ENCODE measurements around the gene CHRNA10. TPM values are rescaled to one million over a fixed set of nuclear protein-coding genes. Genes with fewer than 3 reads are reported as not detected.

Gene CHRNA10
- total and polyA plus RNA-seq, 10 donors = 0.85 to 5.0 (median 2.0) TPM

GRCh38 chr11:3674189-3674588 is 3.0 kb upstream of the CHRNA10 start:
- WGBS, 5 donors = 86 to 100% (median 100%) methylated on average over 1 of the region's 1 CpG
- H3K27me3 ChIP-seq (replicated peaks in 1 of 7) = no peaks in the 10 kb centered on the region
- H3K9me3 ChIP-seq = no peaks in the 10 kb centered on the region
- no peak overlapping the region for H3K27ac ChIP-seq
- no peak for TF ChIP-seq POLR2AphosphoS5 (IDR thresholded peaks at IDR 0.05)
- TF ChIP-seq POLR2A (IDR thresholded peaks at IDR 0.05) = no peak
- TF ChIP-seq CTCF (IDR thresholded peaks at IDR 0.05 in 8 of 11, conservative IDR thresholded peaks at IDR 0.05 in 3 of 11) = no peak
- no peak for DNase-seq
- H3K36me3 ChIP-seq = peaks cover 9 to 100% (median 97%) of the 10 kb centered on the region in 6 donors
- intact Hi-C loops (cut with DNase I; ENCODE audit: low total_unique reads) = no loop called here
- H3K4me3 ChIP-seq = no peak overlapping the region
- H3K4me1 ChIP-seq = no peaks in the 10 kb centered on the region

- Histone ChIP-seq H3K27me3 (replicated peaks in 1 of 7) (no peaks in the 10 kb centered on the region), H3K4me3 (no peak overlapping the region), H3K27ac (no peak overlapping the region), H3K4me1 (no peaks in the 10 kb centered on the region), H3K9me3 (no peaks in the 10 kb centered on the region), H3K36me3 (peaks cover 0 to 100% (median 94%) of the 10 kb centered on the region in 6 donors)
- DNase-seq = no peak
- TF ChIP-seq POLR2AphosphoS5 (IDR thresholded peaks at IDR 0.05) (no peak), CTCF (IDR thresholded peaks at IDR 0.05 in 8 of 11, conservative IDR thresholded peaks at IDR 0.05 in 3 of 11) (no peak), POLR2A (IDR thresholded peaks at IDR 0.05) (no peak)
- 88 to 96% (median 93%) methylated on average over 4 to 5 of the region's 5 CpGs for WGBS, 5 donors
- intact Hi-C loops (cut with DNase I; ENCODE audit: low total_unique reads) = no loop called here
These were observed 1.4 kb downstream of the CHRNA10 start for GRCh38 chr11:3669742-3670183.

GRCh38 chr11:3669128-3669527 is 2.1 kb downstream of the CHRNA10 start:
- Histone ChIP-seq H3K27me3 (replicated peaks in 1 of 7) (no peaks in the 10 kb centered on the region), H3K4me3 (no peak overlapping the region), H3K27ac (no peak overlapping the region), H3K4me1 (no peaks in the 10 kb centered on the region), H3K36me3 (peaks cover 0 to 100% (median 91%) of the 10 kb centered on the region in 6 donors), H3K9me3 (no peaks in the 10 kb centered on the region)
- TF ChIP-seq POLR2A (IDR thresholded peaks at IDR 0.05) (no peak), CTCF (IDR thresholded peaks at IDR 0.05 in 8 of 11, conservative IDR thresholded peaks at IDR 0.05 in 3 of 11) (no peak), POLR2AphosphoS5 (IDR thresholded peaks at IDR 0.05) (no peak)
- intact Hi-C loops (cut with DNase I; ENCODE audit: low total_unique reads) = no loop called here
- no peak for DNase-seq
- WGBS, 5 donors = 93 to 98% (median 95%) methylated on average over 7 of the region's 7 CpGs

DNA sequence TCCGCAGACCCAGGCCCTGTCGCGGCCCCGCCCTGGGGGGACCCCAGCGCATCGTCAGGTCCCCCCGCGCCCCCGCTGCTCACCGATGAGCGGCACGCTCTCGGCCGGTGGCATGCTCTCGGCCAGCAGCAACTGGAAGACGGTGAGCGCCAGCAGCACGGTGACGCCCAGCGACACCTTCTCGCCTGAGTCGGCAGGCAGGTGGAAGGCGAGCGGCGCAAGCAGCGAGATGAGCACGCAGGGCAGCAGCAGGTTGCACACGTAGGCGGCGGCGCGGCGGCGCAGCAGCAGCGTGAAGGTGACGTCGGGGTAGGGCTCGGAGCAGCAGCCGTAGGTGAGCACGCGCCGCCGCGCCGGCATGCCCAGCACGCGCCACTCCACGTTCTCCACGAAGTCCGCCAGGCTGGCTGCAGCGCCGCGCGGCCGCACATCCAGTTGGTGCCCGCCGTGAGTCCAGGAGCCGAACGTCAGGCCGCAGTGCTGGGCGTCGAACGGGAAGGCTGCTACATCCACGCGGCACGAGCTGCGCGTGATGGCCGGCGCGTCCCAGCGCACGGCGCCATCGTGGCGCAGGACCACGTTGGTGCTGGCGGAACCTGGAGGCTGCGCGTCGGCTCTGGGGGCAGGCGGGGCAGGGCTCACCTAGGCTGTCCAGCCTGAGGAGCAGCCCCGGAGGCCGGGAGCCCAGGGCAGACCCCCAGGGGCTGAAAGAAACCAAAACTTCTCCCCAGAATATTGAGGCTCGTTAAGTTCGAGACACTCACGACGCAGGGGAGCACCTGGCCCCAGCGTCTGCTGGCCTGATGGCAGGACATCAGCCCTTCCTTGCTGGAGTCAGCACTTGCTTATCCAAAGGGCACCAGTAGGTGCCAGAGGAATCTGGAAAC is 3.8 kb downstream of the CHRNA10 start:
- TF ChIP-seq CTCF (IDR thresholded peaks at IDR 0.05 in 8 of 11, conservative IDR thresholded peaks at IDR 0.05 in 3 of 11) = no peak
- peak in 1 of 3 donors; percentile 46 for TF ChIP-seq POLR2AphosphoS5 (IDR thresholded peaks at IDR 0.05)
- no peak for TF ChIP-seq POLR2A (IDR thresholded peaks at IDR 0.05)
- H3K27me3 ChIP-seq (replicated peaks in 1 of 7) = no peaks in the 10 kb centered on the region
- no peak overlapping the region for H3K4me3 ChIP-seq
- WGBS, 5 donors = 96 to 98% (median 97%) methylated on average over 45 to 89 of the region's 89 CpGs
- no peak for DNase-seq
- peaks cover 0 to 86% (median 75%) of the 10 kb centered on the region in 6 donors for H3K36me3 ChIP-seq
- no peaks in the 10 kb centered on the region for H3K9me3 ChIP-seq
- H3K4me1 ChIP-seq = no peaks in the 10 kb centered on the region
- H3K27ac ChIP-seq = no peak overlapping the region
- intact Hi-C loops (cut with DNase I; ENCODE audit: low total_unique reads) = no loop called here

Measured in spleen (tissue), 11 donors.